Mucosa of descending colon (tissue), 3 donors: ENCODE measurements around the gene HHAT. TPM values are rescaled to one million over a fixed set of nuclear protein-coding genes. Genes with fewer than 3 reads are reported as not detected.

Source experiments
- ATAC-seq: fragments of 200-7000 bp; cut with Tn5 transposase; one replicate; pipeline ENCODE4 v1.9.1; 2020; ENCODE audit warnings: mild to moderate bottlenecking, moderate library complexity
- DNase-seq, 3 donors: peaks; one replicate each; pipeline ENCODE4 v3.0.0-alpha.2; 2020
- H3K36me3 ChIP-seq: fragments of 200-600 bp; one replicate; pipeline ENCODE4 v1.8.0; 2021; ENCODE audit warnings: low read depth, mild to moderate bottlenecking
- H3K4me1 ChIP-seq: fragments of 200-600 bp; one replicate; pipeline ENCODE4 v1.8.0; 2021; ENCODE audit warnings: low read depth, mild to moderate bottlenecking
- H3K4me3 ChIP-seq: fragments of 200-600 bp; one replicate; pipeline ENCODE4 v1.8.0; 2021; ENCODE audit warnings: mild to moderate bottlenecking
- H3K9me3 ChIP-seq: fragments of 200-600 bp; one replicate; pipeline ENCODE4 v1.8.0; 2021; ENCODE audit warnings: mild to moderate bottlenecking
- CTCF ChIP-seq: fragments of 200-600 bp; IDR thresholded peaks from one replicate; pipeline ENCODE4 v1.8.0; 2022; ENCODE audit warnings: antibody characterized with exemption, mild to moderate bottlenecking
- intact Hi-C, 2 donors: fragments of 100-400 bp; cut with DNase I in 1 of 2; cut with micrococcal nuclease in 1 of 2; formaldehyde crosslinking; loops; one replicate each; pipeline versions ENCODE4 v1.11.0 to v1.11.1; 2022; cut with DNase I, micrococcal nuclease
- total RNA-seq, 3 donors: library from RNA; stranded (reverse); fragmentation: NEBNext Ultra II Directional in 2 of 3; extraction: Animal tissue kit (Norgen Biotek cat#: 25700) in 2 of 3; gene quantifications; one replicate each; pipeline versions ENCODE4 v1.2.1 to v1.2.4, GENCODE V29; 2021 to 2023
- donor health status: DM: no; HTN: no; CAD: no; lungs with moderate emphysema.
- donor health status: DM: no; HTN: no; CAD: no.
- donor health status: DM: no; HTN: yes; CAD: no.

Gene HHAT
- total RNA-seq, 3 donors from 2014 or later: 4.1 to 8.6 (median 5.9) TPM

GRCh38 chr1:210633636-210634035 is 304.9 kb downstream of the HHAT start:
- intact Hi-C loops: no loop called here
- Histone ChIP-seq H3K9me3 (no peaks in the 10 kb centered on the region), H3K4me3 (no peak overlapping the region), H3K36me3 (no peaks in the 10 kb centered on the region), H3K4me1 (no peaks in the 10 kb centered on the region)
- no peak for ATAC-seq
- DNase-seq: no peak
- no peak for TF ChIP-seq CTCF

- no peaks in the 10 kb centered on the region for H3K36me3 ChIP-seq
- ATAC-seq (no peak), DNase-seq (no peak)
- no peaks in the 10 kb centered on the region for H3K4me1 ChIP-seq
- H3K4me3 ChIP-seq: no peak overlapping the region
- H3K9me3 ChIP-seq: no peaks in the 10 kb centered on the region
- intact Hi-C loops: no loop called here
- TF ChIP-seq CTCF: no peak
Measured at GRCh38 chr1:210635108-210635507, 306.4 kb downstream of the HHAT start.

- ATAC-seq: no peak
- H3K4me3 ChIP-seq: no peak overlapping the region
- no peaks in the 10 kb centered on the region for H3K36me3 ChIP-seq
- H3K9me3 ChIP-seq: no peaks in the 10 kb centered on the region
- H3K4me1 ChIP-seq: no peaks in the 10 kb centered on the region
- DNase-seq: no peak
- intact Hi-C loops: no loop called here
- no peak for TF ChIP-seq CTCF
Measured at GRCh38 chr1:210641582-210641981, 312.9 kb downstream of the HHAT start.

- DNase-seq: no peak
- no peak for ATAC-seq
- H3K36me3 ChIP-seq: no peaks in the 10 kb centered on the region
- intact Hi-C loops: no loop called here
- TF ChIP-seq CTCF: no peak
- no peaks in the 10 kb centered on the region for H3K9me3 ChIP-seq
- no peaks in the 10 kb centered on the region for H3K4me1 ChIP-seq
- H3K4me3 ChIP-seq: no peak overlapping the region
Measured at GRCh38 chr1:210645582-210646257, 317.0 kb downstream of the HHAT start.

- intact Hi-C loops: no loop called here
- H3K4me3 ChIP-seq: no peak overlapping the region
- ATAC-seq: no peak
Measured at GRCh38 chr1:210646258-210646616, 317.5 kb downstream of the HHAT start.

More at GRCh38 chr1:210646258-210646616, 317.5 kb downstream of the HHAT start:
- Histone ChIP-seq H3K9me3 (no peaks in the 10 kb centered on the region), H3K4me1 (no peaks in the 10 kb centered on the region), H3K36me3 (no peaks in the 10 kb centered on the region)
- TF ChIP-seq CTCF: no peak
- no peak for DNase-seq
